Activated T-cell treated with anti-CD3 and anti-CD28 coated beads, Interleukin-2, amount 50 U/mL, for 24 hours (primary cell): ENCODE measurements around the gene COL6A6.

Source experiments
- DNase-seq: peaks from one replicate; pipeline ENCODE4 v3.0.0-alpha.2; 2020
- H3K27ac Mint-ChIP-seq: 2 replicates; pipeline ENCODE4 v1.8.0; 2020; ENCODE audit warnings: mild to moderate bottlenecking, mixed read lengths
- H3K27me3 Mint-ChIP-seq: 2 replicates; pipeline ENCODE4 v1.8.0; 2020; ENCODE audit warnings: mixed read lengths
- H3K36me3 Mint-ChIP-seq: 2 replicates; pipeline ENCODE4 v1.8.0; 2020; ENCODE audit warnings: low read depth, mixed read lengths
- H3K4me1 Mint-ChIP-seq: 2 replicates; pipeline ENCODE4 v1.8.0; 2020; ENCODE audit warnings: low read depth, mixed read lengths
- H3K4me3 Mint-ChIP-seq: 2 replicates; pipeline ENCODE4 v1.8.0; 2020; ENCODE audit warnings: mild to moderate bottlenecking, moderate library complexity, mixed read lengths
- H3K9me3 Mint-ChIP-seq: 2 replicates; pipeline ENCODE4 v1.8.0; 2020; ENCODE audit warnings: mixed read lengths

COL6A6 gene

GRCh38 chr3:130516645-130517512 is at the start of gene COL6A6:
COL6A6 (plus strand) TSS chr3:130517177; CDS start chr3:130560365, 43,188 bp downstream.
- peaks cover 56% of the 10 kb centered on the region for H3K27me3 Mint-ChIP-seq
- H3K4me3 Mint-ChIP-seq, result no peak within 1 kb of the TSS

GRCh38 chr3:130468311-130468710 is 48.7 kb upstream of the COL6A6 start:
- Mint-ChIP-seq H3K36me3 (no peaks in the 10 kb centered on the region), H3K27me3 (peaks cover 34% of the 10 kb centered on the region), H3K27ac (no peak overlapping the region), H3K4me3 (no peak overlapping the region), H3K9me3 (no peaks in the 10 kb centered on the region), H3K4me1 (no peaks in the 10 kb centered on the region)
- DNase-seq, result no peak

More at GRCh38 chr3:130516645-130517512, at the start of gene COL6A6:
- DNase-seq, result no peak
- Mint-ChIP-seq H3K36me3 (no peaks in the 10 kb centered on the region), H3K9me3 (no peaks in the 10 kb centered on the region), H3K27ac (no peak within 1 kb of the TSS), H3K4me1 (peaks cover 4% of the 10 kb centered on the region)

GRCh38 chr3:130470126-130470525 is 46.9 kb upstream of the COL6A6 start:
- H3K4me3 Mint-ChIP-seq, result no peak overlapping the region
- no peak overlapping the region for H3K27ac Mint-ChIP-seq
- DNase-seq, result no peak
- H3K36me3 Mint-ChIP-seq, result no peaks in the 10 kb centered on the region
- H3K9me3 Mint-ChIP-seq, result peaks cover 3% of the 10 kb centered on the region
- H3K4me1 Mint-ChIP-seq, result no peaks in the 10 kb centered on the region
- peaks cover 25% of the 10 kb centered on the region for H3K27me3 Mint-ChIP-seq

- Mint-ChIP-seq H3K4me1 (no peaks in the 10 kb centered on the region), H3K27me3 (peaks cover 25% of the 10 kb centered on the region), H3K27ac (no peak overlapping the region), H3K36me3 (no peaks in the 10 kb centered on the region), H3K4me3 (no peak overlapping the region), H3K9me3 (peaks cover 3% of the 10 kb centered on the region)
- DNase-seq, result no peak
Observed at GRCh38 chr3:130473416-130473815, 43.6 kb upstream of the COL6A6 start.

GRCh38 chr3:130480736-130481135 is 36.2 kb upstream of the COL6A6 start:
- Mint-ChIP-seq H3K27me3 (peaks cover 14% of the 10 kb centered on the region), H3K4me1 (no peaks in the 10 kb centered on the region), H3K36me3 (no peaks in the 10 kb centered on the region), H3K4me3 (no peak overlapping the region), H3K9me3 (peaks cover 8% of the 10 kb centered on the region), H3K27ac (no peak overlapping the region)
- DNase-seq, result no peak

GRCh38 chr3:130488288-130488687 is 28.7 kb upstream of the COL6A6 start:
- H3K4me1 Mint-ChIP-seq, result no peaks in the 10 kb centered on the region
- H3K27me3 Mint-ChIP-seq, result peaks cover 5% of the 10 kb centered on the region
- H3K36me3 Mint-ChIP-seq, result no peaks in the 10 kb centered on the region
- no peak for DNase-seq
- H3K4me3 Mint-ChIP-seq, result no peak overlapping the region
- H3K27ac Mint-ChIP-seq, result no peak overlapping the region
- no peaks in the 10 kb centered on the region for H3K9me3 Mint-ChIP-seq

GRCh38 chr3:130488769-130489450 is 28.1 kb upstream of the COL6A6 start:
- Mint-ChIP-seq H3K4me1 (no peaks in the 10 kb centered on the region), H3K27ac (no peak overlapping the region), H3K27me3 (peaks cover 5% of the 10 kb centered on the region), H3K9me3 (no peaks in the 10 kb centered on the region), H3K4me3 (no peak overlapping the region), H3K36me3 (no peaks in the 10 kb centered on the region)
- DNase-seq, result no peak

GRCh38 chr3:130490241-130490640 is 26.7 kb upstream of the COL6A6 start:
- DNase-seq, result no peak
- no peaks in the 10 kb centered on the region for H3K4me1 Mint-ChIP-seq
- no peaks in the 10 kb centered on the region for H3K36me3 Mint-ChIP-seq
- H3K9me3 Mint-ChIP-seq, result no peaks in the 10 kb centered on the region
- H3K27ac Mint-ChIP-seq, result no peak overlapping the region
- H3K4me3 Mint-ChIP-seq, result no peak overlapping the region
- H3K27me3 Mint-ChIP-seq, result peaks cover 5% of the 10 kb centered on the region

GRCh38 chr3:130491431-130491830 is 25.5 kb upstream of the COL6A6 start:
- Mint-ChIP-seq H3K27me3 (peaks cover 5% of the 10 kb centered on the region), H3K4me3 (no peak overlapping the region), H3K9me3 (no peaks in the 10 kb centered on the region), H3K36me3 (no peaks in the 10 kb centered on the region), H3K4me1 (no peaks in the 10 kb centered on the region), H3K27ac (no peak overlapping the region)
- DNase-seq, result no peak

GRCh38 chr3:130504701-130505100 is 12.3 kb upstream of the COL6A6 start:
- no peaks in the 10 kb centered on the region for H3K9me3 Mint-ChIP-seq
- H3K4me1 Mint-ChIP-seq, result no peaks in the 10 kb centered on the region
- no peaks in the 10 kb centered on the region for H3K36me3 Mint-ChIP-seq
- no peak for DNase-seq
- H3K27ac Mint-ChIP-seq, result no peak overlapping the region
- peaks cover 28% of the 10 kb centered on the region for H3K27me3 Mint-ChIP-seq
- H3K4me3 Mint-ChIP-seq, result no peak overlapping the region

- Mint-ChIP-seq H3K4me3 (no peak overlapping the region), H3K27me3 (peaks cover 31% of the 10 kb centered on the region), H3K4me1 (no peaks in the 10 kb centered on the region), H3K27ac (no peak overlapping the region), H3K9me3 (no peaks in the 10 kb centered on the region), H3K36me3 (no peaks in the 10 kb centered on the region)
- DNase-seq, result no peak
Observed at GRCh38 chr3:130506031-130506430, 10.9 kb upstream of the COL6A6 start.

GRCh38 chr3:130507746-130508145 is 9.2 kb upstream of the COL6A6 start:
- H3K4me1 Mint-ChIP-seq, result no peaks in the 10 kb centered on the region
- no peak overlapping the region for H3K4me3 Mint-ChIP-seq
- H3K27ac Mint-ChIP-seq, result no peak overlapping the region
- H3K27me3 Mint-ChIP-seq, result peaks cover 39% of the 10 kb centered on the region
- H3K9me3 Mint-ChIP-seq, result no peaks in the 10 kb centered on the region
- no peaks in the 10 kb centered on the region for H3K36me3 Mint-ChIP-seq
- no peak for DNase-seq

- no peak for DNase-seq
- peaks cover 40% of the 10 kb centered on the region for H3K27me3 Mint-ChIP-seq
- H3K9me3 Mint-ChIP-seq, result no peaks in the 10 kb centered on the region
- no peaks in the 10 kb centered on the region for H3K4me1 Mint-ChIP-seq
- no peak overlapping the region for H3K4me3 Mint-ChIP-seq
- H3K36me3 Mint-ChIP-seq, result no peaks in the 10 kb centered on the region
- H3K27ac Mint-ChIP-seq, result no peak overlapping the region
Observed at GRCh38 chr3:130509008-130509407, 8.0 kb upstream of the COL6A6 start.

GRCh38 chr3:130514681-130515080 is 2.3 kb upstream of the COL6A6 start:
- Mint-ChIP-seq H3K36me3 (no peaks in the 10 kb centered on the region), H3K4me3 (no peak overlapping the region), H3K27me3 (peaks cover 61% of the 10 kb centered on the region), H3K27ac (no peak overlapping the region), H3K4me1 (peaks cover 4% of the 10 kb centered on the region), H3K9me3 (no peaks in the 10 kb centered on the region)
- no peak for DNase-seq

- Mint-ChIP-seq H3K27ac (no peak overlapping the region), H3K4me3 (no peak overlapping the region), H3K4me1 (peaks cover 4% of the 10 kb centered on the region), H3K36me3 (no peaks in the 10 kb centered on the region), H3K27me3 (peaks cover 65% of the 10 kb centered on the region), H3K9me3 (no peaks in the 10 kb centered on the region)
- no peak for DNase-seq
Observed at GRCh38 chr3:130515755-130516154, 1.2 kb upstream of the COL6A6 start.
